ENCODE results near the gene UNC13A. TPM values are rescaled to one million over a fixed set of nuclear protein-coding genes. Genes with fewer than 3 reads are reported as not detected.

UNC13A gene
- total and polyA plus RNA-seq, 2 of the 13 experiments (the other 11 are each of a cell fraction or from before 2014, with no cell fraction given) = 0.11 to 0.45 TPM

DNA sequence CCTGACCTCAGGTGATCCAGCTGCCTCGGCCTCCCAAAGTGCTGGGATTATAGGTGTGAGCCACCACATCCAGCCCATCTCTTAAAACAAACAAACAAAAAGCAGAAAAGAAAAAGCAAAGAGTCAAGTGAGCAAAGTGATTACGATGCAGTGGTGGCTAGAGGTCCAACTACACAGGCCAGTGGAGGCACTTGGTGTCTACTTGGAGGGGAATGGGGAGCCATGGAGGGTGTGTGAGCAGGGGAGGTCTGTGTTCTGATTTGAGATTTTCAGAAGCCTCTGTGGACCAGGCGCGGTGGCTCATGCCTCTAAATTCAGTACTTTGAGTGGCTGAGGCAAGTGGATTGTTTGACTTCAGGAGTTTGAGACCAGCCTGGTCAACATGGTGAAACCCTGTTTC lies 126.1 kb downstream of the UNC13A start:
- Histone ChIP-seq H2AFZ (ENCODE audit: low read length) (no peak overlapping the region), H3K36me3 (replicated peaks in 1 of 2; ENCODE audit: control insufficient read depth in 1 of 2, insufficient read depth in 2 of 2, low read length in 2 of 2) (peaks cover 17 to 45% of the 10 kb centered on the region in 2 experiments), H3K9me3 (ENCODE audit: low read length) (no peaks in the 10 kb centered on the region), H3K4me1 (ENCODE audit: insufficient read depth, low read length) (peaks cover 11% of the 10 kb centered on the region; the same call in 1 of the 2 replicates), H3K9ac (ENCODE audit: insufficient read depth, low read depth, low read length) (no peak overlapping the region), H3K79me2 (ENCODE audit: insufficient read depth, low read length) (peaks cover 2% of the 10 kb centered on the region), H3K27ac (ENCODE audit: extremely low read length, insufficient read depth, low read length) (no peak overlapping the region), H3K27me3 (ENCODE audit: control insufficient read depth in 1 of 2, insufficient read depth in 2 of 2, low read length in 2 of 2) (no peaks in the 10 kb centered on the region), H3K4me2 (ENCODE audit: low read depth, low read length) (no peak overlapping the region), H4K20me1 (ENCODE audit: insufficient read depth, low read length) (no peaks in the 10 kb centered on the region), H3K4me3 (replicated peaks in 1 of 3; ENCODE audit: insufficient read depth in 1 of 3, low read depth in 2 of 3, low read length in 3 of 3) (no peak overlapping the region)
- ATAC-seq = no peak
- in situ Hi-C loops (cut with HindIII; ENCODE audit: extremely low pct_ligation_motif_present, low pct_unique_long_range_greater_than_20kb) (no loop called here), intact Hi-C loops (cut with micrococcal nuclease; ENCODE audit: unreplicated experiment) (no loop called here)
- CTCF ChIA-PET (ENCODE audit: low intra/inter-chr PET ratio, low total read pairs) = no interaction called here
- 98% methylated on average over 4 of the region's 4 CpGs for WGBS (ENCODE audit: low lambda C conversion rate)
- POLR2A ChIA-PET = no interaction called here
- no TSS peak for BruUV-seq (replicated peaks)
- TF ChIP-seq CAMTA2 (CRISPR knock-in tag; IDR thresholded peaks at IDR 0.05; ENCODE audit: borderline replicate concordance) (no peak), SP5 (CRISPR knock-in tag; IDR thresholded peaks at IDR 0.05; ENCODE audit: borderline replicate concordance, low read depth) (no peak), ZNF567 (CRISPR knock-in tag; IDR thresholded peaks at IDR 0.05; ENCODE audit: borderline replicate concordance) (no peak), ZNF709 (CRISPR knock-in tag; IDR thresholded peaks at IDR 0.05) (no peak), HMGA1 (CRISPR knock-in tag; conservative IDR thresholded peaks at IDR 0.05) (no peak), MTA1 (CRISPR knock-in tag; IDR thresholded peaks at IDR 0.05; ENCODE audit: borderline replicate concordance) (no peak), ZNF75D (CRISPR knock-in tag; IDR thresholded peaks at IDR 0.05; ENCODE audit: borderline replicate concordance) (no peak), KLF12 (CRISPR knock-in tag; IDR thresholded peaks at IDR 0.05; ENCODE audit: borderline replicate concordance) (no peak), ZNF354B (CRISPR knock-in tag; IDR thresholded peaks at IDR 0.05) (no peak), MTA3 (CRISPR knock-in tag; IDR thresholded peaks at IDR 0.05) (no peak), ZNF772 (CRISPR knock-in tag; IDR thresholded peaks at IDR 0.05) (no peak), HES4 (CRISPR knock-in tag; IDR thresholded peaks at IDR 0.05; ENCODE audit: borderline replicate concordance) (no peak), MIER3 (CRISPR knock-in tag; IDR thresholded peaks at IDR 0.05; ENCODE audit: borderline replicate concordance) (no peak)
- TF ChIP-seq, protein P1, sequence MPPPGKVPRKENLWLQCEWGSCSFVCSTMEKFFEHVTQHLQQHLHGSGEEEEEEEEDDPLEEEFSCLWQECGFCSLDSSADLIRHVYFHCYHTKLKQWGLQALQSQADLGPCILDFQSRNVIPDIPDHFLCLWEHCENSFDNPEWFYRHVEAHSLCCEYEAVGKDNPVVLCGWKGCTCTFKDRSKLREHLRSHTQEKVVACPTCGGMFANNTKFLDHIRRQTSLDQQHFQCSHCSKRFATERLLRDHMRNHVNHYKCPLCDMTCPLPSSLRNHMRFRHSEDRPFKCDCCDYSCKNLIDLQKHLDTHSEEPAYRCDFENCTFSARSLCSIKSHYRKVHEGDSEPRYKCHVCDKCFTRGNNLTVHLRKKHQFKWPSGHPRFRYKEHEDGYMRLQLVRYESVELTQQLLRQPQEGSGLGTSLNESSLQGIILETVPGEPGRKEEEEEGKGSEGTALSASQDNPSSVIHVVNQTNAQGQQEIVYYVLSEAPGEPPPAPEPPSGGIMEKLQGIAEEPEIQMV (CRISPR knock-in tag; IDR thresholded peaks at IDR 0.05; ENCODE audit: low read depth) = no peak
- TF ChIP-seq, protein P2, sequence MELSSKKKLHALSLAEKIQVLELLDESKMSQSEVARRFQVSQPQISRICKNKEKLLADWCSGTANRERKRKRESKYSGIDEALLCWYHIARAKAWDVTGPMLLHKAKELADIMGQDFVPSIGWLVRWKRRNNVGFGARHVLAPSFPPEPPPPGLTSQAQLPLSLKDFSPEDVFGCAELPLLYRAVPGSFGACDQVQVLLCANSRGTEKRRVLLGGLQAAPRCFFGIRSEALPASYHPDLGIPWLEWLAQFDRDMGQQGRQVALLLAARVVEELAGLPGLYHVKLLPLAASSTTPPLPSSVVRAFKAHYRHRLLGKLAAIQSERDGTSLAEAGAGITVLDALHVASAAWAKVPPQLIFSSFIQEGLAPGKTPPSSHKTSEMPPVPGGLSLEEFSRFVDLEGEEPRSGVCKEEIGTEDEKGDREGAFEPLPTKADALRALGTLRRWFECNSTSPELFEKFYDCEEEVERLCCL (CRISPR knock-in tag; IDR thresholded peaks at IDR 0.05; ENCODE audit: borderline replicate concordance) = no peak
- TF ChIP-seq, protein P3, sequence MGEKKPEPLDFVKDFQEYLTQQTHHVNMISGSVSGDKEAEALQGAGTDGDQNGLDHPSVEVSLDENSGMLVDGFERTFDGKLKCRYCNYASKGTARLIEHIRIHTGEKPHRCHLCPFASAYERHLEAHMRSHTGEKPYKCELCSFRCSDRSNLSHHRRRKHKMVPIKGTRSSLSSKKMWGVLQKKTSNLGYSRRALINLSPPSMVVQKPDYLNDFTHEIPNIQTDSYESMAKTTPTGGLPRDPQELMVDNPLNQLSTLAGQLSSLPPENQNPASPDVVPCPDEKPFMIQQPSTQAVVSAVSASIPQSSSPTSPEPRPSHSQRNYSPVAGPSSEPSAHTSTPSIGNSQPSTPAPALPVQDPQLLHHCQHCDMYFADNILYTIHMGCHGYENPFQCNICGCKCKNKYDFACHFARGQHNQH (CRISPR knock-in tag; IDR thresholded peaks at IDR 0.05) = no peak
- no peak for DNase-seq (ENCODE audit: low spot score)
- FAIRE-seq = no peak

Data from HepG2 (cell line).